Stomach (tissue), 9 donors: ENCODE results near the gene TXLNA. TPM values are rescaled to one million over a fixed set of nuclear protein-coding genes. Genes with fewer than 3 reads are reported as not detected.

Experiments
- DNase-seq, 2 donors: peaks; one replicate each; pipeline versions ENCODE4 v3.0.0 to v3.0.0-alpha.2; 2013 to 2019
- H3K27ac ChIP-seq, 5 donors: fragments of 200-600 bp in 4 of 5; sonication (generic) in 4 of 5; one replicate each; pipeline ENCODE4 v1.5.1; 2013 to 2019; ENCODE audit warnings: mild to moderate bottlenecking in 1 of 5, moderate library complexity in 1 of 5
- H3K27me3 ChIP-seq, 3 donors: fragments of 200-600 bp; sonication (generic); one replicate each; pipeline ENCODE4 v1.5.1; 2017 to 2019; ENCODE audit warnings: mixed run types in 1 of 3
- H3K36me3 ChIP-seq, 4 donors: fragments of 200-600 bp; sonication (generic); 1 replicate in 3 of 4; 2 replicates in 1 of 4; pipeline ENCODE4 v1.5.1; 2016 to 2019
- H3K4me1 ChIP-seq, 4 donors: fragments of 200-600 bp; sonication (generic); one replicate each; pipeline ENCODE4 v1.5.1; 2016 to 2019
- H3K4me3 ChIP-seq, 4 donors: fragments of 200-600 bp; sonication (generic) in 3 of 4; one replicate each; pipeline ENCODE4 v1.5.1; 2016 to 2019; ENCODE audit warnings: mild to moderate bottlenecking in 1 of 4
- H3K9me3 ChIP-seq, 4 donors: fragments of 200-600 bp; sonication (generic); one replicate each; pipeline ENCODE4 v1.5.1; 2016 to 2019
- EP300 ChIP-seq: sonication (generic); formaldehyde crosslinking; IDR thresholded peaks from one replicate; pipeline ENCODE4 v1.6.1; 2017; ENCODE audit warnings: antibody characterized with exemption
- POLR2A ChIP-seq, 4 donors: fragments of 450-650 bp; IDR thresholded peaks; one replicate each; pipeline ENCODE4 v1.6.1; 2016; ENCODE audit warnings: antibody characterized with exemption in 4 of 4, control low read depth in 2 of 4, mild to moderate bottlenecking in 1 of 4, moderate library complexity in 1 of 4
- POLR2AphosphoS5 ChIP-seq, 3 donors: sonication (generic); formaldehyde crosslinking; IDR thresholded peaks; one replicate each; pipeline ENCODE4 v1.6.1; 2016; ENCODE audit warnings: antibody characterized with exemption in 3 of 3
- WGBS, 5 donors: extraction: QIAGEN DNeasy Blood & Tissue Kit in 3 of 5; methylation state at CpG; one replicate each; pipeline versions ENCODE4 v1.1.5 to v1.1.7; 2013 to 2018; 5-methylcytosine and 5-hydroxymethylcytosine counted together
- intact Hi-C: fragments of 100-400 bp; cut with DNase I; formaldehyde crosslinking; loops from one replicate; pipeline ENCODE4 v1.15.1; 2023; ENCODE audit warnings: low total_unique reads
- polyA plus RNA-seq, 3 donors: library from polyadenylated mRNA; stranded (reverse); fragments of 200-250 nt; gene quantifications; one replicate each; pipeline ENCODE4 v1.2.3, GENCODE V29; 2013
- total RNA-seq, 5 donors: library from RNA; depleted of rRNA; stranded (reverse); fragments of >200 nt; gene quantifications; one replicate each; pipeline versions ENCODE4 v1.1.0 to v1.2.3, GENCODE V29; 2014 to 2016
- TF ChIP-seq, protein P1 (sequence below), 7 experiments: fragments of 450-650 bp in 4 of 7; fragments of 200-600 bp in 3 of 7; sonication (generic) in 3 of 7; IDR thresholded peaks; one replicate each; pipeline ENCODE4 v1.5.1; 2016 to 2019; ENCODE audit warnings: antibody characterized with exemption in 7 of 7, control low read depth in 2 of 7, mild to moderate bottlenecking in 1 of 7
- donor health status: healthy with polysubstance abuse.
- donor health status: Bipolar disorder and iron deficiency.
- donor health status: healthy.

The TXLNA gene
- total and polyA plus RNA-seq, 8 donors: 9.8 to 48.1 (median 24.1) TPM

DNA sequence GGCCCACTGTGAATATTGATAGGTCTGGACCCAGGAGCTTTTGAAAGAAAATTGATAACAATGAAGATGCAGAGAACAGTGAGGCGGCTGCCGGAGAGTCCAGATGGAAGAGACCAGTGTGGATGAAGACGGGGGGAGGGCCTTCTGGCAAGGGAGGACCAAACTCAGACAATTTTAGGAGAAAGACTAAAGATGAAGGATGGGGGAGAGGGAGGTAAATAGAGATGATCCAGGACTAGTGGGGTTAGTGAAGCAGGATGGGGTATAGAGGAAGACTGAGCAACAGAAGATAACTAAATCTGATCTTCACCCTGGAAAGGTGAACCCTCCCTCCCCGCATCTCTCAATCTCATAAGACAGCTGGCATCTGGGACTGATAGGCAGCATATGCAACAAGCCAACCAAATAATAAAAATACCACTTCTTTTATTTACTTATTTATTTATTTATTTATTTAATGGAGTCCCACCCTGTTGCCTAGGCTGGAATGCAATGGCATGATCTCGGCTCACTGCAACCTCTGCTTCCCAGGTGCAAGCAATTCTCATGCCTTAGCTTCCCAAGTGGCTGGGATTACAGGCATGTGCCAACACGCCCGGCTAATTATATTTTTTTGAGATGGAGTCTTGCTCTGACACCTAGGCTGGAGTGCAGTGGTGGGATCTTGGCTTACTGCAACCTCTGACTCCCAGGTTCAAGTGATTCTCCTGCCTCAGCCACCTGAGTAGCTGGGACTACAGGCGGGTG, 53.3 kb downstream of the TXLNA start:
- intact Hi-C loops: no loop called here
- WGBS, 5 donors: 83 to 91% (median 84%) methylated on average over 8 of the region's 8 CpGs
- H3K36me3 ChIP-seq: peaks cover 44 to 79% (median 72%) of the 10 kb centered on the region in 4 donors

DNA sequence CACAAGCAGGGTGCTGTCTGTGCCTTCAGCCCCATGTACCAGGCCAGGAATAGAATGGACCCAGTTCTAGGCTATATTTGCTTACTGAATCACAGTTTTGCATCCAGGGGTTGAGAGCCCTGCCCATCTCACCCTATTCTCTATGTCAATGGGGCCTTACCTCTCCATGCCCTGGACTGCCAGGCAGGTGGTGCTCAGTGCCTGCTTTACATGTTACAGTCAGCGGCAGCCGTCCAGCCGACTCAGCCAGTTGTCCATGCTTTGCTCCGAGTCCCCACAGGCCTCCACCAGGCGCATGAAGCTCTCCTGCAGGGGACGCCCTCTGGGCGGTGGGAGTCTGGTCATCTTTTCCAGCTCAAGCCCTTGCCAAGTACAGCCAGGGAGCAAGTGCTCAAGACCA, 55.3 kb downstream of the TXLNA start:
- DNase-seq: no peak
- no peaks in the 10 kb centered on the region for H3K27me3 ChIP-seq
- TF ChIP-seq EP300 (no peak), POLR2A (IDR thresholded peaks at IDR 0.05) (no peak), POLR2AphosphoS5 (IDR thresholded peaks at IDR 0.05) (no peak)
- TF ChIP-seq, protein P1, sequence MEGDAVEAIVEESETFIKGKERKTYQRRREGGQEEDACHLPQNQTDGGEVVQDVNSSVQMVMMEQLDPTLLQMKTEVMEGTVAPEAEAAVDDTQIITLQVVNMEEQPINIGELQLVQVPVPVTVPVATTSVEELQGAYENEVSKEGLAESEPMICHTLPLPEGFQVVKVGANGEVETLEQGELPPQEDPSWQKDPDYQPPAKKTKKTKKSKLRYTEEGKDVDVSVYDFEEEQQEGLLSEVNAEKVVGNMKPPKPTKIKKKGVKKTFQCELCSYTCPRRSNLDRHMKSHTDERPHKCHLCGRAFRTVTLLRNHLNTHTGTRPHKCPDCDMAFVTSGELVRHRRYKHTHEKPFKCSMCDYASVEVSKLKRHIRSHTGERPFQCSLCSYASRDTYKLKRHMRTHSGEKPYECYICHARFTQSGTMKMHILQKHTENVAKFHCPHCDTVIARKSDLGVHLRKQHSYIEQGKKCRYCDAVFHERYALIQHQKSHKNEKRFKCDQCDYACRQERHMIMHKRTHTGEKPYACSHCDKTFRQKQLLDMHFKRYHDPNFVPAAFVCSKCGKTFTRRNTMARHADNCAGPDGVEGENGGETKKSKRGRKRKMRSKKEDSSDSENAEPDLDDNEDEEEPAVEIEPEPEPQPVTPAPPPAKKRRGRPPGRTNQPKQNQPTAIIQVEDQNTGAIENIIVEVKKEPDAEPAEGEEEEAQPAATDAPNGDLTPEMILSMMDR (IDR thresholded peaks at IDR 0.05): no peak
- H3K4me1 ChIP-seq: peaks cover 2 to 8% (median 7%) of the 10 kb centered on the region in 4 donors
- WGBS, 5 donors: 69 to 82% (median 74%) methylated on average over 7 of the region's 7 CpGs
- peak overlapping the region in 1 of 5 donors; percentile 11 for H3K27ac ChIP-seq
- H3K9me3 ChIP-seq: no peaks in the 10 kb centered on the region
- no peak overlapping the region for H3K4me3 ChIP-seq
- intact Hi-C loops: no loop called here
- H3K36me3 ChIP-seq: peaks cover 23 to 59% (median 52%) of the 10 kb centered on the region in 4 donors

More for the DNA sequence above, 53.3 kb downstream of the TXLNA start:
- no peaks in the 10 kb centered on the region for H3K4me1 ChIP-seq
- no peaks in the 10 kb centered on the region for H3K27me3 ChIP-seq
- TF ChIP-seq POLR2AphosphoS5 (IDR thresholded peaks at IDR 0.05) (no peak), POLR2A (IDR thresholded peaks at IDR 0.05) (no peak), EP300 (no peak)
- TF ChIP-seq, protein P1 (IDR thresholded peaks at IDR 0.05): no peak
- H3K4me3 ChIP-seq: no peak overlapping the region
- no peak for DNase-seq
- no peak overlapping the region for H3K27ac ChIP-seq
- H3K9me3 ChIP-seq: no peaks in the 10 kb centered on the region

DNA sequence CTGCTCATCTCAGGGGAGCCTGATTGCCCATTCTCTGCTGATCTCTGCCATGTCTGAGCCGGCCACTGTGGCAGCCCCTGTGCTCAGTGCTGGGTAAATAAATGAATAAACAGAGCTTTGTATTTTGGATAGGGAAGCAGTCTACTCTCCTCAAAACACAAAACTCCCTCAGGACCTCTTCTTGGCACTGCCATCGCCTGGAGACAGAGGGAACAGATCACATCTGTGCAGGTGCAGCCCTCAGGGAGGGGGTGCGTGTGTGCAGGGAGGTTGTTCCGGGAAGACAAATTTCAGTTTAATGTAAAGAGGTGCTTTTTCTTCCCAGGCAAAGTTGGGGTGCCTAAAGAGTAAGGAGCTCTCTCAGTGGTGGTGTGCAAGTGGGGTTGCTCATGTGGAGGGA, 59.9 kb downstream of the TXLNA start:
- peaks cover 0 to 13% (median 9%) of the 10 kb centered on the region in 4 donors for H3K36me3 ChIP-seq
- no peaks in the 10 kb centered on the region for H3K9me3 ChIP-seq
- peaks cover 4 to 42% (median 35%) of the 10 kb centered on the region in 4 donors for H3K4me1 ChIP-seq
- intact Hi-C loops: no loop called here
- H3K4me3 ChIP-seq: peak overlapping the region in 3 of 4 donors; percentile 60 to 78 (median 64)
- peak in 1 of 2 donors; percentile 50 for DNase-seq
- H3K27me3 ChIP-seq: no peaks in the 10 kb centered on the region
- 23 to 54% (median 31%) methylated on average over 4 of the region's 4 CpGs for WGBS, 5 donors
- H3K27ac ChIP-seq: peak overlapping the region in 4 of 5 donors; percentile 83 to 90 (median 86)
- TF ChIP-seq POLR2AphosphoS5 (IDR thresholded peaks at IDR 0.05): no peak
- TF ChIP-seq EP300: no peak
- no peak for TF ChIP-seq POLR2A (IDR thresholded peaks at IDR 0.05)
- TF ChIP-seq, protein P1 (IDR thresholded peaks at IDR 0.05): no peak

DNA sequence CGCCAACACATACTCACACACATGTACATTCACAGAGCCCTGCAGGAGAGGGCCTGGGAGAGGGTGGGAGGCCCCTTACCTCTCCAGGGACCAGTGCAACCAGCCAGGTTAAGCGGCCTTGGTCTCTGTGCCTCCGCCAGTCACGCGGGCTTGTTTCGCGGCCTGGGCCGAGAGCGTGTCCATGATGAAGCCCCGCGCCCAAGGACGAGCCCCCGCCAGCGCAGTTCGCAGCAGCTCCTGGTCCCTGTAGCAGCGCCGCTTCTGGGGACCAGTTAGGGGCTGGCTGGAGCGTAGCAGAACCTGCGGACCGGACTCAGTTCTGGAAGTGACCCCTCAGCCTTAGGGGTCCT, 60.3 kb downstream of the TXLNA start:
- H3K36me3 ChIP-seq: peaks cover 0 to 9% (median 5%) of the 10 kb centered on the region in 4 donors
- peaks cover 4 to 42% (median 35%) of the 10 kb centered on the region in 4 donors for H3K4me1 ChIP-seq
- DNase-seq: peak in 1 of 2 donors; percentile 49
- H3K27me3 ChIP-seq: no peaks in the 10 kb centered on the region
- peak overlapping the region; percentile 60 to 78 (median 66) for H3K4me3 ChIP-seq
- peak overlapping the region; percentile 71 to 90 (median 85) for H3K27ac ChIP-seq
- TF ChIP-seq, protein P1 (IDR thresholded peaks at IDR 0.05): no peak
- TF ChIP-seq EP300 (no peak), POLR2AphosphoS5 (IDR thresholded peaks at IDR 0.05) (no peak), POLR2A (IDR thresholded peaks at IDR 0.05) (no peak)
- WGBS, 5 donors: 30 to 61% (median 40%) methylated on average over 1 to 20 of the region's 20 CpGs
- H3K9me3 ChIP-seq: no peaks in the 10 kb centered on the region
- intact Hi-C loops: no loop called here
